OCI-LY7 (cell line): ENCODE data around the gene SGK1. TPM values are rescaled to one million over a fixed set of nuclear protein-coding genes. Genes with fewer than 3 reads are reported as not detected.

Experiments
- Bru-seq: library from RNA; stranded (reverse); fragments of 400-500 nt; gene quantifications from one replicate; lab custom pipeline; 2021; lab: Mats Ljungman, UMichigan
- BruChase-seq, 2 experiments: library from RNA; stranded (reverse); fragments of 400-500 nt; gene quantifications; one replicate each; lab custom pipeline; 2021; lab: Mats Ljungman, UMichigan
- BruUV-seq: library from RNA; stranded (reverse); fragments of 400-500 nt; replicated peaks from 2 replicates; lab custom pipeline; 2021; lab: Mats Ljungman, UMichigan
- CTCF ChIA-PET: fragments of 300-600 bp; sonication (Branson Sonifier 250); formaldehyde crosslinking; loops from one replicate; lab custom pipeline; 2022; ENCODE audit warnings: antibody characterized with exemption; ENCODE audit not compliant: unreplicated experiment; lab: Charles Lee
- POLR2A ChIA-PET: fragments of 300-600 bp; sonication (Branson Sonifier 250); formaldehyde crosslinking; loops from one replicate; lab custom pipeline; 2022; ENCODE audit warnings: antibody characterized with exemption; lab: Charles Lee
- DNase-seq: peaks from one replicate; pipeline ENCODE4 v3.0.0-alpha.2; 2015; ENCODE audit warnings: low spot score
- H2AFZ ChIP-seq: fragments of 200-600 bp; sonication (generic), shearing (Covaris generic); 2 replicates; pipeline ENCODE4 v1.6.1; 2014; ENCODE audit warnings: mild to moderate bottlenecking, antibody characterized with exemption, low read length, moderate library complexity
- H3K27ac ChIP-seq: fragments of 200-600 bp; sonication (generic); 2 replicates; pipeline ENCODE4 v1.5.1; 2014; ENCODE audit warnings: mixed run types, low read depth, mild to moderate bottlenecking, moderate library complexity, low read length, inconsistent platforms; ENCODE audit not compliant: poor library complexity, severe bottlenecking
- H3K36me3 ChIP-seq: fragments of 200-600 bp; sonication (generic); 2 replicates; pipeline ENCODE4 v1.6.1; 2014; ENCODE audit warnings: mild to moderate bottlenecking, antibody characterized with exemption, low read length, moderate library complexity, mixed read lengths; ENCODE audit not compliant: insufficient read depth
- H3K4me1 ChIP-seq: fragments of 200-600 bp; sonication (generic); 2 replicates; pipeline ENCODE4 v1.5.1; 2014; ENCODE audit warnings: mild to moderate bottlenecking, low read length; ENCODE audit not compliant: insufficient read depth, poor library complexity, severe bottlenecking
- H3K4me2 ChIP-seq: fragments of 200-600 bp; sonication (generic); 2 replicates; pipeline ENCODE4 v1.6.1; 2014; ENCODE audit warnings: mild to moderate bottlenecking, low read length
- H3K4me3 ChIP-seq: fragments of 200-600 bp; sonication (generic); 2 replicates; pipeline ENCODE4 v1.5.1; 2014; ENCODE audit warnings: mild to moderate bottlenecking, low read depth, low read length; ENCODE audit not compliant: poor library complexity, severe bottlenecking
- H3K79me2 ChIP-seq: fragments of 200-600 bp; sonication (generic); 2 replicates; pipeline ENCODE4 v1.6.1; 2016; ENCODE audit warnings: low read depth, mild to moderate bottlenecking, low read length, moderate library complexity, mixed read lengths; ENCODE audit not compliant: insufficient read depth
- H3K9me2 ChIP-seq: fragments of 200-600 bp; sonication (generic); 2 replicates; pipeline ENCODE4 v1.6.1; 2016; ENCODE audit warnings: mild to moderate bottlenecking, low read length, mixed read lengths; ENCODE audit not compliant: insufficient read depth
- H3K9me3 ChIP-seq: fragments of 200-600 bp; sonication (generic); 2 replicates; pipeline ENCODE4 v1.6.1; 2014; ENCODE audit warnings: mild to moderate bottlenecking, mixed run types, low read length, mixed read lengths
- H4K20me1 ChIP-seq: fragments of 200-600 bp; sonication (generic); 2 replicates; pipeline ENCODE4 v1.6.1; 2014; ENCODE audit warnings: mild to moderate bottlenecking, antibody characterized with exemption, low read length, moderate library complexity, mixed read lengths; ENCODE audit not compliant: insufficient read depth
- EZH2phosphoT487 ChIP-seq: fragments of 200-600 bp; sonication (generic); IDR thresholded peaks from 2 replicates; pipeline ENCODE4 v1.6.1; 2018; ENCODE audit warnings: low read depth, borderline replicate concordance, mild to moderate bottlenecking, mixed run types, antibody characterized with exemption, low read length, moderate library complexity, mixed read lengths
- intact Hi-C: fragments of 100-400 bp; cut with micrococcal nuclease; formaldehyde crosslinking; loops from one replicate; pipeline ENCODE4 v1.10.0; 2022; ENCODE audit not compliant: unreplicated experiment
- long read RNA-seq: library from polyadenylated mRNA; stranded (forward); transcript quantifications from one replicate; pipeline ENCODE4 v2.0.0, GENCODE V29; 2022
- total RNA-seq, 2 experiments: library from RNA; depleted of rRNA in 1 of 2; stranded (reverse); fragments of >200 nt in 1 of 2; shearing (Covaris generic) in 1 of 2; gene quantifications; 2 replicates each; pipeline ENCODE4 v1.2.3, GENCODE V29; 2014 to 2022
- TF ChIP-seq, protein P1 (sequence below): fragments of 200-600 bp; sonication (generic); conservative IDR thresholded peaks from 2 replicates; pipeline ENCODE4 v1.5.1; 2014; ENCODE audit warnings: mild to moderate bottlenecking, antibody characterized with exemption, low read length, moderate library complexity, mixed read lengths

The SGK1 gene
- total RNA-seq (2014; rRNA removed; shearing (Covaris generic)): 26.6 and 27.6 TPM in 2 replicates
- total RNA-seq (2022): 5.2 and 7.4 TPM in 2 replicates
- percentile 43 among the genes with signal in this experiment for Bru-seq, nascent RNA
- percentile 31 among the genes with signal in this experiment for BruChase-seq, experiment 1, labeled RNA remaining after a 6-hour chase
- BruChase-seq, experiment 2, labeled RNA remaining after a 2-hour chase: percentile 34 among the genes with signal in this experiment
- long read RNA-seq, partial matches to known transcripts: 0 of 2 reads
- long read RNA-seq, other reads (novel, unspliced or antisense): 2 of 2 reads

DNA sequence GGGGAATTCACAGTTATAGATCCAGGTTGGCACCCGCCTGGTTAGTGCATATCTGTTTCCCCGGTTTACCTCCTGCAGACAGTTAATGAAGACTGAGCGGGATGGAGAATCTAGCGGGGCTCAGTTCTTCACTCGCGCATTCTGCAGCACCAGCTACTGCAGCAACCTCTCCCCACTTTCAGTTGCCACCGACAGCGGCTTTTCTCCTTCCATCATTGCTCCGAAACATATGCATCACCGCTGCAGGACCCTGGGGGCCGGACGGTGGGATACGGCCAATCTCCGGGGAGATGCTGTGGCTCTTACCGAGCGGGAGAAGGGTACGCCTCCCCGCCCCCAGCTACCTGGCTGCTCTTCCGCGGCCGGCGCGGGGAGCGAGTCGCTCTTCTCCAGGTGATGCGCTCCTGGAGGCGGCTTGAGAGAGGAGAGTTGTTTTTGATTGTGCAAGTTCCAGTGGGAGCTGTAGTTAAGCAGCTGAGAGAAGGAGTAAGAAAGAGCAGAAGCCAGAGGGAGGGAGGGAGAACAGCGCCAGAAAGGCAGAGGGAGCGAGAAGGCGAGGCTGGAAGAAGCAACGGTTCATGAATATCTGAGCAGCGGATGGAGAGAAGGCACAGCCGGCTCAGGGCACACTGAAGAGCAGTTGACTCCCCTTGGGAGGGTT lies at the start of gene SGK1:
TSS of gene SGK1 (minus strand) at position 642 of the 661 bp plus-strand sequence. CDS start 652 bp downstream, outside the sequence.
- no TSS peak for BruUV-seq
- H3K36me3 ChIP-seq: no peaks in the 10 kb centered on the region
- H3K4me3 ChIP-seq: peak within 1 kb of the TSS; percentile 48
- peak within 1 kb of the TSS; percentile 40; the same call in 1 of the 2 replicates for H2AFZ ChIP-seq
- intact Hi-C loops: no loop called here
- H3K9me3 ChIP-seq: no peaks in the 10 kb centered on the region
- H3K4me2 ChIP-seq: peak within 1 kb of the TSS; percentile 55
- no peak for DNase-seq
- H3K4me1 ChIP-seq: no peaks in the 10 kb centered on the region
- H3K27ac ChIP-seq: no peak within 1 kb of the TSS
- ChIA-PET POLR2A (interaction anchor here (0.6 to 2.1 kb wide), 16 partner anchors 10 to 335 kb away, joined by 3 to 13 read pairs (median 3); no protein-coding TSS in a partner anchor), CTCF (no interaction called here)
- H3K9me2 ChIP-seq: no peaks in the 10 kb centered on the region
- no peaks in the 10 kb centered on the region for H4K20me1 ChIP-seq
- 0 out of 2 replicates have a peak, but pooled peaks have one; percentile 38 for TF ChIP-seq EZH2phosphoT487
- TF ChIP-seq, protein P1, sequence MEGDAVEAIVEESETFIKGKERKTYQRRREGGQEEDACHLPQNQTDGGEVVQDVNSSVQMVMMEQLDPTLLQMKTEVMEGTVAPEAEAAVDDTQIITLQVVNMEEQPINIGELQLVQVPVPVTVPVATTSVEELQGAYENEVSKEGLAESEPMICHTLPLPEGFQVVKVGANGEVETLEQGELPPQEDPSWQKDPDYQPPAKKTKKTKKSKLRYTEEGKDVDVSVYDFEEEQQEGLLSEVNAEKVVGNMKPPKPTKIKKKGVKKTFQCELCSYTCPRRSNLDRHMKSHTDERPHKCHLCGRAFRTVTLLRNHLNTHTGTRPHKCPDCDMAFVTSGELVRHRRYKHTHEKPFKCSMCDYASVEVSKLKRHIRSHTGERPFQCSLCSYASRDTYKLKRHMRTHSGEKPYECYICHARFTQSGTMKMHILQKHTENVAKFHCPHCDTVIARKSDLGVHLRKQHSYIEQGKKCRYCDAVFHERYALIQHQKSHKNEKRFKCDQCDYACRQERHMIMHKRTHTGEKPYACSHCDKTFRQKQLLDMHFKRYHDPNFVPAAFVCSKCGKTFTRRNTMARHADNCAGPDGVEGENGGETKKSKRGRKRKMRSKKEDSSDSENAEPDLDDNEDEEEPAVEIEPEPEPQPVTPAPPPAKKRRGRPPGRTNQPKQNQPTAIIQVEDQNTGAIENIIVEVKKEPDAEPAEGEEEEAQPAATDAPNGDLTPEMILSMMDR: no peak
- no peaks in the 10 kb centered on the region for H3K79me2 ChIP-seq

DNA sequence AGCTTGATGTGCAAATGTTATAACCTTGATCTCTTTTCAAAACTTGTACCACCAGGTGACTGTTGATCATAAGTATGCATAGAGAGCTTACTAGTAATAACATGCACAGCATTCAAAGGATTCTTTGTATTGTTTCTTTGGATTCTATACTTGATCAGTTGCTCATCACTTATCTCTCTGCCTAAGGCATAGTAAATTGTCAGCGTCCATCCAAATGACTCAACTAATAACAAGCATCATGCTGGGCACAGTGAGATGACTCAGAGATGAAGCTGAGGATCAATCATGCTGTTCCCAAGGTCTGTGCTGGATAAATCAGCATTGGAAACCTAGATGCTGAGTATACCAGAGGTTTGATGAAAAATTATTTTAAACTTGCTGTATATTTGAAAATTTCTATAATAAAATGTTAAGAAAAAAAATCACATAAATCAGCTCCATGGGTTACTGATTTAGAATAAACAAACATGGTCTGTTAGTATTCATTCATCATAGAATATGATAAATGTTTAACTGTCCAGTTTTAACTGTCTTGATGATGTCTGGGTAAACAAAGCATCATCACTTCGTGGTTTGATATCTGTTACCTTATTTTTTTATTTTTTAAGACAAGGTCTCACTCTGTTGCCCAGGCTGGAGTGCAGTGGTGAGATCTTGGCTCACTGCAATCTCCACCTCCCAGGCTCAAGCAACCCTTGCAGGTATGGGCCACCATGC lies 45.6 kb upstream of the SGK1 start:
- POLR2A ChIA-PET: interaction anchor here (0.6 to 2.1 kb wide), 5 partner anchors 9 to 224 kb away, joined by 3 to 6 read pairs (median 4); no protein-coding TSS in a partner anchor
- Histone ChIP-seq H3K36me3 (no peaks in the 10 kb centered on the region), H2AFZ (no peak overlapping the region), H3K9me3 (no peaks in the 10 kb centered on the region), H3K4me3 (no peak overlapping the region), H4K20me1 (no peaks in the 10 kb centered on the region), H3K27ac (no peak overlapping the region), H3K4me2 (no peak overlapping the region), H3K79me2 (no peaks in the 10 kb centered on the region), H3K4me1 (no peaks in the 10 kb centered on the region), H3K9me2 (no peaks in the 10 kb centered on the region)
- DNase-seq: no peak
- TF ChIP-seq, protein P1: no peak
- CTCF ChIA-PET: no interaction called here
- no TSS peak for BruUV-seq
- intact Hi-C loops: no loop called here
